Astrocyte (in vitro differentiated cells and primary cell): Measurements from ENCODE around the gene GNRHR.

ENCODE experiments used
- CTCF ChIP-seq: IDR thresholded peaks from 2 replicates; pipeline ENCODE4 v1.5.1; 2011; ENCODE audit warnings: low read depth, mild to moderate bottlenecking, inconsistent platforms, low read length, moderate library complexity; ENCODE audit not compliant: insufficient read depth
- EZH2 ChIP-seq: IDR thresholded peaks from 2 replicates; pipeline ENCODE4 v1.6.1; 2012; ENCODE audit warnings: mild to moderate bottlenecking, low read length, inconsistent platforms; ENCODE audit not compliant: insufficient read depth

GRCh38 chr4:67754288-67754687 lies at the start of gene GNRHR:
- TF ChIP-seq CTCF = no peak
- TF ChIP-seq EZH2 = no peak
